Thoracic aorta (tissue), 2 donors: ENCODE results near the gene MED26. TPM values are rescaled to one million over a fixed set of nuclear protein-coding genes. Genes with fewer than 3 reads are reported as not detected.
"Not testable (repeated sequence)": the region's sequence is repeated elsewhere in the genome, so short reads cannot be mapped to it uniquely, and the experiment has no call there.

Source experiments
- ATAC-seq: fragments of 150-250 bp; one replicate; pipeline ENCODE4 v1.8.0; 2017; ENCODE audit warnings: low read depth; ENCODE audit not compliant: insufficient number of reproducible peaks, low FRiP score
- DNase-seq: peaks from one replicate; pipeline ENCODE4 v3.0.0-alpha.2; 2020; ENCODE audit warnings: low spot score
- H3K27ac ChIP-seq, 2 donors: fragments of 200-600 bp; sonication (generic); 1 replicate in 1 of 2; 2 replicates in 1 of 2; pipeline ENCODE4 v1.5.1; 2016; ENCODE audit warnings: mild to moderate bottlenecking in 2 of 2, moderate library complexity in 2 of 2
- H3K27me3 ChIP-seq: fragments of 200-600 bp; sonication (generic); replicated peaks from 2 replicates; pipeline ENCODE4 v1.6.0; 2016; ENCODE audit warnings: mild to moderate bottlenecking; ENCODE audit not compliant: insufficient read depth
- H3K36me3 ChIP-seq: fragments of 200-600 bp; sonication (generic); one replicate; pipeline ENCODE4 v1.5.1; 2016
- H3K4me1 ChIP-seq, 2 donors: fragments of 200-600 bp; sonication (generic); 1 replicate in 1 of 2; 2 replicates in 1 of 2; pipeline versions ENCODE4 v1.5.1 to v1.6.0; 2016; ENCODE audit warnings: low read depth in 2 of 2, mild to moderate bottlenecking in 1 of 2; ENCODE audit not compliant: control insufficient read depth in 1 of 2
- H3K4me3 ChIP-seq: fragments of 200-600 bp; sonication (generic); 2 replicates; pipeline ENCODE4 v1.5.1; 2016; ENCODE audit warnings: mild to moderate bottlenecking
- H3K9me3 ChIP-seq: fragments of 200-600 bp; sonication (generic); 2 replicates; pipeline ENCODE4 v1.5.1; 2016
- CTCF ChIP-seq: fragments of 200-600 bp; sonication (generic); IDR thresholded peaks from one replicate; pipeline ENCODE4 v1.5.1; 2019; ENCODE audit warnings: antibody characterized with exemption
- total RNA-seq, 2 donors: library from RNA; depleted of rRNA; stranded (reverse); fragments of >200 nt; gene quantifications; one replicate each; pipeline versions ENCODE4 v1.1.0 to v1.2.3, GENCODE V29; 2016

Gene MED26
- total RNA-seq, 2 donors from 2014 or later, result 9.6 to 14.2 TPM

- Histone ChIP-seq H3K27ac (no peak overlapping the region), H3K4me3 (no peak overlapping the region), H3K4me1 (no peaks in the 10 kb centered on the region), H3K9me3 (no peaks in the 10 kb centered on the region), H3K27me3 (no peaks in the 10 kb centered on the region), H3K36me3 (peaks cover 23% of the 10 kb centered on the region)
- ATAC-seq, result no peak
- DNase-seq, result no peak
- TF ChIP-seq CTCF, result no peak
Measured at GRCh38 chr19:16548956-16549355, 79.0 kb downstream of the MED26 start.

DNA sequence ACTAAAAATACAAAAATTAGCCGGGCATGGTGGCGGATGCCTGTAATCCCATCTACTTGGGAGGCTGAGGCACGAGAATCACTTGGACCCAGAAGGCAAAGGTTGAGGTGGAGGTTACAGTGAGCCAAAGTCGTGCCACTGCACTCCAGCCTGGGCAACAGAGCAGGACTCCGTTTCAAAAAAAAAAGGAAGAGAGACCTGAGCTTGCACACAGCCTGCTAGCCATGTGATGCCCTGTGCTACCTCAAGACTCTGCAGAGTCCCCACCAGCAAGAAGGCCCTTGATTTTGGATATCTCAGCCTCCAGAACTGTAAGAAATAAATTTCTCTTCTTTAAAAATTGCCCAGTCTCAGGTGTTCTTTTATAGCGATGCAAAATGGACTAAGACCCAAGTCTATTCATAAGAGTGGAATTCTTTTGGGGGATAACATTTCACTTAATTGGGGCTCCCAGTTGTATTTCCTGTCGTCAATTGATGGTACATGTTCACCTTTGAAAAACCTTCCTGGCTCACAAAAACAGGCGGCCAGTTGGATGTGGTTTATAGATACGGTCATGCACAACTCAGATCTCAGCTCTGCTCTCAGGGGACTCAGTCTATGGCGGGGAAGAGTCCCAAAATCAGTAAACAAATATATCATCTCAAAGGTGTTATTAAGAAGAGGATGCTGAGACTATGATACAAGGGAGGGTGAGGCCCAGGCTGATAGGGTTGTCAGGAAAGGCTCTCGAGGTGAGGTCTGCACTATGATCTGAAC is 83.4 kb downstream of the MED26 start:
- no peak overlapping the region for H3K27ac ChIP-seq
- H3K4me3 ChIP-seq, result no peak overlapping the region
- TF ChIP-seq CTCF, result no peak
- no peak for ATAC-seq
- H3K9me3 ChIP-seq, result no peaks in the 10 kb centered on the region
- H3K4me1 ChIP-seq, result peaks cover 22 to 35% of the 10 kb centered on the region in 2 donors
- DNase-seq, result no peak
- no peaks in the 10 kb centered on the region for H3K27me3 ChIP-seq
- H3K36me3 ChIP-seq, result peaks cover under 1% of the 10 kb centered on the region

DNA sequence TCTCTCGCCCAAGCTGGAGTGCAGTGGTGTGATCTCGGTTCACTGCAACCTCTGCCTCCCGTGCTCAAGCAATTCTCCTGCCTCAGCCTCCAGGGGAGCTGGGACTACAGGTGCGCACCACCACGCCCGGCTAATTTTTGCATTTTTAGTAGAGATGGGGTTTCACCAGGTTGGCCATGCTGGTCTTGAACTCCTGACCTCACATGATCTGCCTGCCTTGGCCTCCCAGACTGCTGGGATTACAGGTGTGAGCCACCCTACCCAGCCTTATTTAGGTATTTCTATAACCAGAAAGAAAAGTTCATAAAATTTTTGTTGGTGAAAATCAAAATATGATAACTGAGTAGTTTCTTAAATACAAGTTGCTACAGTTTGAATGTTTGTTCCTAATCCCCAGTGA is 84.3 kb downstream of the MED26 start:
- H3K9me3 ChIP-seq, DNase-seq, ATAC-seq, H3K27ac ChIP-seq, H3K36me3 ChIP-seq, H3K27me3 ChIP-seq, H3K4me3 ChIP-seq: not testable (repeated sequence)
- peaks cover 22 to 38% of the 10 kb centered on the region in 2 donors for H3K4me1 ChIP-seq

DNA sequence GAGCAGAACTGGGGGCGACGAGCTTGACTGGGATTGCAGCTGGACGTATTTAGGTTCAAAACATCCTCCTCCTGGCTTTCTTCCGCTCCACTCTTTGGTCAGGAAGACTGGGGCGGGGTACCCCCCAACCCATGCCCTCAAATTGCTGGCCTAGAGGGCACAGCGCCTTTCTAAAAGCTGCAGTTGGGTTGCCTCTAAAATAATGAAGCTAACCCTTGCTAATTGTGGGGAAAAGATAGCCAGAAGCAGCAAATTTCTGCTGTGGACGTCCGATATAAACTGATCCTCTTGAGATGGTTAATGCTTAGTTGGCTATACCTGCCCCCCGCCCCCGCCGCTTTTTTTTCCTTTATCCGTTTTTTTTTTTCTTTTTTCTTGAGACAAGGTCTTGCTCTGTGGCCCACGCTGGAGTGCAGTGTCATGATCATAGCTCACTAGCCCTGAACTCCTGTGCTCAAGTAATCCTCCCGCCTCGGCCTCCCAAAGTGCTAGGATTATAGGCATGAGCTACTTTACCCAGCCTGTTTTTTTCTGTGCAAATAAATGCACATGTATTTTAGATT is 85.0 kb downstream of the MED26 start:
- no peak for ATAC-seq
- DNase-seq, result no peak
- H3K27ac ChIP-seq, result peak overlapping the region; percentile 68 to 79
- no peaks in the 10 kb centered on the region for H3K9me3 ChIP-seq
- TF ChIP-seq CTCF, result no peak
- H3K36me3 ChIP-seq, result no peaks in the 10 kb centered on the region
- H3K4me3 ChIP-seq, result peak overlapping the region; percentile 94
- peaks cover 22 to 45% of the 10 kb centered on the region in 2 donors for H3K4me1 ChIP-seq
- H3K27me3 ChIP-seq, result no peaks in the 10 kb centered on the region

DNA sequence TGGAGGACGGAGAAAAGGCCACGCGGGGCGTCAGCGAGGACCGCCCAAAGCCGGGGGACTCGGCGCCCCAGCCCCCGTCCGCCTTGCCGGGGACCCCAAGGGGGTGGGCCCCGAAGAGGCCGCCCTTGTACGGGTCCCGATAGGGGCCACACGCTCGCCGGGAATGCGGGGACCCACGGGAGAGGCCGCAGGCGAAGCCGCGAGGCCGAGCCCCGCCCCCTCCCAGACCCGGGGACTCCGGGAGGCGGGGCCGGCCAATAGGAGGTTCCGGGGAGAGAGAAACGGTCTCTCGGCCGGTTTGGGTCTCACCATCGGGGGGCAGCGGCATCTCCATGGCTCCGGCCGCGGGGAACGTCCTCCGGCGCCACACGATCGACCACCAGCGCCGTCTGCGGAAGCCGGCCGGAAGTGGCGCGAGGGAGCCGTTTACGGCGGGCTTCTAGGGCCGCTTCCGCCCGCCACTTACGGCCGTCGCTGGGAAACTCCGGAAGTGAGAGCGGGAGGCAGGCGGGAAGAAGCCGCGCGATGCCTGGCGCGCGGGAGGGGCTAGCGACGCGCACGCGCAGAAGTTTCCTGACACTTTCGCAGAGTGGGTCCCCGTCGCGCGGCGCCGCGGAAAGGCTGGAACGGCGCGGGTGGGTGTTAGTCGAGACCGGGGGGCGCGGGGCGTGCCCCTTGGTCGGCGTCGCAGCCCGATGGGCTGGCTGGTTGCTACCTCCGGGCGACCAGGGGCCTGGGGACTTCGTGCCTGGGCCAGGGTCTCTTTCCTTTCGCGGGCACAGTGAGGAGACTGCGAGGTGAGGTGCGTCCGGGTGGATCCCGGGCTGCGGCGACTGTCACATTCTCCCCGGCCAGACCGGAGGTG is 85.7 kb downstream of the MED26 start, which contains the start of gene CHERP:
Gene CHERP (minus strand): TSS at position 393 of the 865 bp plus-strand sequence. CDS start 59 bp downstream, at position 334.
- Histone ChIP-seq H3K27ac (peak within 1 kb of the TSS; percentile 70 to 79), H3K36me3 (peaks cover 5% of the 10 kb centered on the region), H3K9me3 (no peaks in the 10 kb centered on the region), H3K27me3 (no peaks in the 10 kb centered on the region), H3K4me1 (peaks cover 22 to 45% of the 10 kb centered on the region in 2 donors), H3K4me3 (peak within 1 kb of the TSS; percentile 94)
- peak; percentile 65 for DNase-seq
- TF ChIP-seq CTCF, result no peak
- ATAC-seq, result peak; percentile 95
